Stomach (tissue), 9 donors: ENCODE measurements around the gene SIX1. TPM values are rescaled to one million over a fixed set of nuclear protein-coding genes. Genes with fewer than 3 reads are reported as not detected.

Experiments
- DNase-seq, 2 donors: peaks; one replicate each; pipeline versions ENCODE4 v3.0.0 to v3.0.0-alpha.2; 2013 to 2019
- H3K27ac ChIP-seq, 5 donors: fragments of 200-600 bp in 4 of 5; sonication (generic) in 4 of 5; one replicate each; pipeline ENCODE4 v1.5.1; 2013 to 2019; ENCODE audit warnings: mild to moderate bottlenecking in 1 of 5, moderate library complexity in 1 of 5
- H3K27me3 ChIP-seq, 3 donors: fragments of 200-600 bp; sonication (generic); one replicate each; pipeline ENCODE4 v1.5.1; 2017 to 2019; ENCODE audit warnings: mixed run types in 1 of 3
- H3K36me3 ChIP-seq, 4 donors: fragments of 200-600 bp; sonication (generic); 1 replicate in 3 of 4; 2 replicates in 1 of 4; pipeline ENCODE4 v1.5.1; 2016 to 2019
- H3K4me1 ChIP-seq, 4 donors: fragments of 200-600 bp; sonication (generic); one replicate each; pipeline ENCODE4 v1.5.1; 2016 to 2019
- H3K4me3 ChIP-seq, 4 donors: fragments of 200-600 bp; sonication (generic) in 3 of 4; one replicate each; pipeline ENCODE4 v1.5.1; 2016 to 2019; ENCODE audit warnings: mild to moderate bottlenecking in 1 of 4
- H3K9me3 ChIP-seq, 4 donors: fragments of 200-600 bp; sonication (generic); one replicate each; pipeline ENCODE4 v1.5.1; 2016 to 2019
- CTCF ChIP-seq, 7 experiments: fragments of 450-650 bp in 4 of 7; fragments of 200-600 bp in 3 of 7; sonication (generic) in 3 of 7; IDR thresholded peaks; one replicate each; pipeline ENCODE4 v1.5.1; 2016 to 2019; ENCODE audit warnings: antibody characterized with exemption in 7 of 7, control low read depth in 2 of 7, mild to moderate bottlenecking in 1 of 7
- EP300 ChIP-seq: sonication (generic); formaldehyde crosslinking; IDR thresholded peaks from one replicate; pipeline ENCODE4 v1.6.1; 2017; ENCODE audit warnings: antibody characterized with exemption
- POLR2A ChIP-seq, 4 donors: fragments of 450-650 bp; IDR thresholded peaks; one replicate each; pipeline ENCODE4 v1.6.1; 2016; ENCODE audit warnings: antibody characterized with exemption in 4 of 4, control low read depth in 2 of 4, mild to moderate bottlenecking in 1 of 4, moderate library complexity in 1 of 4
- POLR2AphosphoS5 ChIP-seq, 3 donors: sonication (generic); formaldehyde crosslinking; IDR thresholded peaks; one replicate each; pipeline ENCODE4 v1.6.1; 2016; ENCODE audit warnings: antibody characterized with exemption in 3 of 3
- WGBS, 5 donors: extraction: QIAGEN DNeasy Blood & Tissue Kit in 3 of 5; methylation state at CpG; one replicate each; pipeline versions ENCODE4 v1.1.5 to v1.1.7; 2013 to 2018; 5-methylcytosine and 5-hydroxymethylcytosine counted together
- intact Hi-C: fragments of 100-400 bp; cut with DNase I; formaldehyde crosslinking; loops from one replicate; pipeline ENCODE4 v1.15.1; 2023; ENCODE audit warnings: low total_unique reads
- polyA plus RNA-seq, 3 donors: library from polyadenylated mRNA; stranded (reverse); fragments of 200-250 nt; gene quantifications; one replicate each; pipeline ENCODE4 v1.2.3, GENCODE V29; 2013
- total RNA-seq, 5 donors: library from RNA; depleted of rRNA; stranded (reverse); fragments of >200 nt; gene quantifications; one replicate each; pipeline versions ENCODE4 v1.1.0 to v1.2.3, GENCODE V29; 2014 to 2016
- donor health status: healthy with polysubstance abuse.
- donor health status: Bipolar disorder and iron deficiency.
- donor health status: healthy.

Gene SIX1
- total and polyA plus RNA-seq, 8 donors, result 0.19 to 8.0 (median 0.67) TPM; not detected in 4

GRCh38 chr14:60677701-60678100 lies 28.4 kb upstream of the SIX1 start:
- intact Hi-C loops, result no loop called here
- H3K9me3 ChIP-seq, result no peaks in the 10 kb centered on the region
- H3K4me3 ChIP-seq, result no peak overlapping the region
- no peaks in the 10 kb centered on the region for H3K36me3 ChIP-seq
- DNase-seq, result no peak
- no peak for TF ChIP-seq EP300
- TF ChIP-seq POLR2A (IDR thresholded peaks at IDR 0.05), result no peak
- TF ChIP-seq POLR2AphosphoS5 (IDR thresholded peaks at IDR 0.05), result no peak
- no peak for TF ChIP-seq CTCF (IDR thresholded peaks at IDR 0.05)
- H3K4me1 ChIP-seq, result no peaks in the 10 kb centered on the region
- no peak overlapping the region for H3K27ac ChIP-seq
- peaks cover 0 to 4% (median 0%) of the 10 kb centered on the region in 3 donors for H3K27me3 ChIP-seq

GRCh38 chr14:60670989-60671388 lies 21.7 kb upstream of the SIX1 start:
- no peak overlapping the region for H3K27ac ChIP-seq
- WGBS, 5 donors, result 80 to 90% (median 85%) methylated on average over 3 of the region's 3 CpGs
- no peaks in the 10 kb centered on the region for H3K36me3 ChIP-seq
- H3K9me3 ChIP-seq, result no peaks in the 10 kb centered on the region
- no peaks in the 10 kb centered on the region for H3K4me1 ChIP-seq
- H3K4me3 ChIP-seq, result no peak overlapping the region
- no peak for DNase-seq
- no peak for TF ChIP-seq POLR2A (IDR thresholded peaks at IDR 0.05)
- no peak for TF ChIP-seq CTCF (IDR thresholded peaks at IDR 0.05)
- TF ChIP-seq POLR2AphosphoS5 (IDR thresholded peaks at IDR 0.05), result no peak
- no peak for TF ChIP-seq EP300
- intact Hi-C loops, result no loop called here
- no peaks in the 10 kb centered on the region for H3K27me3 ChIP-seq

- no peak for DNase-seq
- TF ChIP-seq POLR2AphosphoS5 (IDR thresholded peaks at IDR 0.05), result no peak
- TF ChIP-seq CTCF (IDR thresholded peaks at IDR 0.05), result no peak
- no peak for TF ChIP-seq POLR2A (IDR thresholded peaks at IDR 0.05)
- no peak for TF ChIP-seq EP300
- intact Hi-C loops, result no loop called here
Observed at GRCh38 chr14:60668431-60669112, 19.3 kb upstream of the SIX1 start.

GRCh38 chr14:60665177-60665550 lies 15.9 kb upstream of the SIX1 start:
- Histone ChIP-seq H3K36me3 (no peaks in the 10 kb centered on the region), H3K27ac (no peak overlapping the region), H3K9me3 (no peaks in the 10 kb centered on the region), H3K27me3 (peaks cover 0 to 43% (median 0%) of the 10 kb centered on the region in 3 donors), H3K4me3 (no peak overlapping the region), H3K4me1 (peaks cover 0 to 11% (median 4%) of the 10 kb centered on the region in 4 donors)
- DNase-seq, result peak in 1 of 2 donors; percentile 35
- intact Hi-C loops, result no loop called here
- WGBS, 5 donors, result 10 to 33% (median 21%) methylated on average over 3 of the region's 3 CpGs
- TF ChIP-seq CTCF (IDR thresholded peaks at IDR 0.05), result no peak
- no peak for TF ChIP-seq EP300
- TF ChIP-seq POLR2AphosphoS5 (IDR thresholded peaks at IDR 0.05), result no peak
- no peak for TF ChIP-seq POLR2A (IDR thresholded peaks at IDR 0.05)

More at GRCh38 chr14:60668431-60669112, 19.3 kb upstream of the SIX1 start:
- no peak overlapping the region for H3K27ac ChIP-seq
- no peak overlapping the region for H3K4me3 ChIP-seq
- H3K4me1 ChIP-seq, result peaks cover 0 to 11% (median 4%) of the 10 kb centered on the region in 4 donors
- peaks cover 0 to 12% (median 0%) of the 10 kb centered on the region in 3 donors for H3K27me3 ChIP-seq
- no peaks in the 10 kb centered on the region for H3K9me3 ChIP-seq
- 77 to 85% (median 83%) methylated on average over 5 of the region's 5 CpGs for WGBS, 5 donors
- H3K36me3 ChIP-seq, result no peaks in the 10 kb centered on the region
